ENCODE data around the gene STK39. TPM values are rescaled to one million over a fixed set of nuclear protein-coding genes. Genes with fewer than 3 reads are reported as not detected.

Gene STK39
- total RNA-seq, 1 experiment from 2014 or later: 15.9 TPM

- CTCF ChIA-PET: no interaction called here
- DNase-seq (ENCODE audit: low spot score): no peak
- intact Hi-C loops (cut with micrococcal nuclease; ENCODE audit: unreplicated experiment): no loop called here
Observed at GRCh38 chr2:168059758-168060157, 187.6 kb downstream of the STK39 start.

GRCh38 chr2:168058675-168059074 lies 188.7 kb downstream of the STK39 start:
- Histone ChIP-seq H3K9me3 (ENCODE audit: low read depth, low read length, poor library complexity, severe bottlenecking) (no peaks in the 10 kb centered on the region), H3K36me3 (ENCODE audit: insufficient read depth, low read length, poor library complexity, severe bottlenecking) (no peaks in the 10 kb centered on the region), H3K4me3 (ENCODE audit: low read depth, low read length, poor library complexity, severe bottlenecking) (no peak overlapping the region), H3K4me1 (ENCODE audit: insufficient read depth, low read length, poor library complexity, severe bottlenecking) (peaks cover 6% of the 10 kb centered on the region), H3K27me3 (replicated peaks; ENCODE audit: insufficient read depth, low read depth, low read length, poor library complexity) (no peaks in the 10 kb centered on the region), H3K27ac (ENCODE audit: low read depth, low read length, poor library complexity, severe bottlenecking) (no peak overlapping the region)
- POLR2A ChIA-PET (ENCODE audit: low non-redundant PET): no interaction called here
- DNase-seq (ENCODE audit: low spot score): no peak
- intact Hi-C loops (cut with micrococcal nuclease; ENCODE audit: unreplicated experiment): no loop called here
- no TSS peak for BruUV-seq (replicated peaks)
- CTCF ChIA-PET: no interaction called here
- TF ChIP-seq CTCF (conservative IDR thresholded peaks at IDR 0.05; ENCODE audit: low read depth, low read length): no peak
- no peak for TF ChIP-seq EZH2 (IDR thresholded peaks at IDR 0.05; ENCODE audit: borderline replicate concordance, low read depth, low read length, poor library complexity, severe bottlenecking)

More at GRCh38 chr2:168059758-168060157, 187.6 kb downstream of the STK39 start:
- BruUV-seq (replicated peaks): no TSS peak
- Histone ChIP-seq H3K27ac (ENCODE audit: low read depth, low read length, poor library complexity, severe bottlenecking) (no peak overlapping the region), H3K9me3 (ENCODE audit: low read depth, low read length, poor library complexity, severe bottlenecking) (no peaks in the 10 kb centered on the region), H3K27me3 (replicated peaks; ENCODE audit: insufficient read depth, low read depth, low read length, poor library complexity) (no peaks in the 10 kb centered on the region), H3K36me3 (ENCODE audit: insufficient read depth, low read length, poor library complexity, severe bottlenecking) (no peaks in the 10 kb centered on the region), H3K4me3 (ENCODE audit: low read depth, low read length, poor library complexity, severe bottlenecking) (no peak overlapping the region), H3K4me1 (ENCODE audit: insufficient read depth, low read length, poor library complexity, severe bottlenecking) (peaks cover 6% of the 10 kb centered on the region)
- POLR2A ChIA-PET (ENCODE audit: low non-redundant PET): no interaction called here
- no peak for TF ChIP-seq EZH2 (IDR thresholded peaks at IDR 0.05; ENCODE audit: borderline replicate concordance, low read depth, low read length, poor library complexity, severe bottlenecking)
- TF ChIP-seq CTCF (conservative IDR thresholded peaks at IDR 0.05; ENCODE audit: low read depth, low read length): no peak

- BruUV-seq (replicated peaks): no TSS peak
- no peaks in the 10 kb centered on the region for H3K36me3 ChIP-seq (ENCODE audit: insufficient read depth, low read length, poor library complexity, severe bottlenecking)
- TF ChIP-seq EZH2 (IDR thresholded peaks at IDR 0.05; ENCODE audit: borderline replicate concordance, low read depth, low read length, poor library complexity, severe bottlenecking) (no peak), CTCF (conservative IDR thresholded peaks at IDR 0.05; ENCODE audit: low read depth, low read length) (no peak)
- CTCF ChIA-PET: no interaction called here
- H3K27ac ChIP-seq (ENCODE audit: low read depth, low read length, poor library complexity, severe bottlenecking): no peak overlapping the region
- H3K27me3 ChIP-seq (replicated peaks; ENCODE audit: insufficient read depth, low read depth, low read length, poor library complexity): no peaks in the 10 kb centered on the region
- POLR2A ChIA-PET (ENCODE audit: low non-redundant PET): no interaction called here
- DNase-seq (ENCODE audit: low spot score): no peak
- no peaks in the 10 kb centered on the region for H3K9me3 ChIP-seq (ENCODE audit: low read depth, low read length, poor library complexity, severe bottlenecking)
- intact Hi-C loops (cut with micrococcal nuclease; ENCODE audit: unreplicated experiment): no loop called here
- no peak overlapping the region for H3K4me3 ChIP-seq (ENCODE audit: low read depth, low read length, poor library complexity, severe bottlenecking)
- H3K4me1 ChIP-seq (ENCODE audit: insufficient read depth, low read length, poor library complexity, severe bottlenecking): peaks cover 6% of the 10 kb centered on the region
Observed at GRCh38 chr2:168056242-168056787, 191.1 kb downstream of the STK39 start.

Data from A673 (cell line).